ENCODE data around the gene MAGEB5.
"Not testable (repeated sequence)": the region's sequence is repeated elsewhere in the genome, so short reads cannot be mapped to it uniquely, and the experiment has no call there.

MAGEB5 gene, protein sequence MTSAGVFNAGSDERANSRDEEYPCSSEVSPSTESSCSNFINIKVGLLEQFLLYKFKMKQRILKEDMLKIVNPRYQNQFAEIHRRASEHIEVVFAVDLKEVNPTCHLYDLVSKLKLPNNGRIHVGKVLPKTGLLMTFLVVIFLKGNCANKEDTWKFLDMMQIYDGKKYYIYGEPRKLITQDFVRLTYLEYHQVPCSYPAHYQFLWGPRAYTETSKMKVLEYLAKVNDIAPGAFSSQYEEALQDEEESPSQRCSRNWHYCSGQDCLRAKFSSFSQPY

GRCh38 chrX:26215869-26216268 is at the start of gene MAGEB5:
Gene MAGEB5 (plus strand): TSS chrX:26216169. CDS start chrX:26217302, 1,133 bp downstream.
- DNase-seq (ENCODE audit: low read depth) = no peak

GRCh38 chrX:26192204-26192603 is 23.8 kb upstream of the MAGEB5 start, which contains the start of gene MAGEB6:
Gene MAGEB6 (plus strand): TSS chrX:26192440. CDS start chrX:26193847, 1,407 bp downstream.
- no peak for DNase-seq (ENCODE audit: low read depth)

GRCh38 chrX:26203561-26203960 is 12.4 kb upstream of the MAGEB5 start:
- DNase-seq (ENCODE audit: low read depth) = no peak

DNA sequence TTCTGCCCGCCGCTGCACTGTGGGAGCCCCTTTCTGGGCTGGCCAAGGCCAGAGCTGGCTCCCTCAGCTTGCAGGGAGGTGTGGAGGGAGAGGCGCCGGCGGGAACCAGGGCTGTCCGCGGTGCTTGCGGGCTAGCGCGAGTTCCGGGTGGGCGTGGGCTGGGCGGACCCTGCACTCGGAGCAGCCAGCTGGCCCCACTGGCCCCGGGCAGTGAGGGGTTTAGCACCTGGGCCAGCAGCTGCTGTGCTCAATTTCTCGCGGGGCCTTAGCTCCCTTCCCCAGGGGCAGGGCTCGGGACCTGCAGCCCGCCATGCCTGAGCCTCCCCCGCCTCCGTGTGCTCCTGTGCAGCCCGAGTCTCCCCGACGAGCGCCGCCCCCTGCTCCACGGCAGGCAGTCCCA is 11.3 kb upstream of the MAGEB5 start:
- DNase-seq (ENCODE audit: low read depth) = not testable (repeated sequence)

- no peak for DNase-seq (ENCODE audit: low read depth)
Observed at GRCh38 chrX:26208012-26208411, 8.0 kb upstream of the MAGEB5 start.

DNA sequence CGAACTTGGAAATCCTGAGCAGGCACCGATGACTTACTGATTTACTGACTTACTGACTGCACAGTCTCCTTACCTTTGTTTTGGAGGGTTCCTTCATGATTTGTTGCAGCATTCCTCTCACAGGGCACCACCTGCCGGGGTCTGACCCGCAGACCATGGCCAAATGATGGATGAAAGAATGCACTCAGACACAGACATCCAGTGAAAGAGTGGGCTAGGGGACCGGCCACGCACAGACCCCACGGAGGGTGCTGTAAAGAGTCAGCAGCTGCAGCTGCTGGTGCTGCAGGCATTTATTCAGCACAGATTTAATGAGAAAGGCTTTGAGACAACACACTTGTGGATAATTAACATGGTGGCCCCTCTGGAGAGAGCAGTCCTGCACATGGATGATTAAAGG is 3.4 kb downstream of the MAGEB5 start:
- no peak for DNase-seq (ENCODE audit: low read depth)

GRCh38 chrX:26234177-26234576 is 18.2 kb downstream of the MAGEB5 start:
- no peak for DNase-seq (ENCODE audit: low read depth)

DNA sequence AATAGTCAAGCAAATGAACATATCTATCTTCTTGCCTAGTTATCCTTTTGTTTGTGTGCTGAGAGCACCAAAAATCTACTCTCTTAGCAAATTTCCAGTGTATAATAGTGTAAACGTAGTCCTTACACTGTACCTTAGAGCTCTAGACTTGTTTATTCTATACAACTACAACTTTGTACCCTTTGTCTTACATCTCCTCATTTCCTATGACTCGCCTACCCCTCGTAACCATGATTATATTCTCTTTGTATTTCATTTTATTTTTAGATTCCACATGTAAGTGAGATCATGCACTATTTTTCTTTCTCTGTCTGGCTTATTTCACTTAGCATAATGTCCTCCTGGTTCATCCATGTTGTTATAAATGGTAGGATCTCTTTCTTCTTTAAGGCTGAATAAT is 37.6 kb downstream of the MAGEB5 start:
- no peak for DNase-seq (ENCODE audit: low read depth)

GRCh38 chrX:26254436-26254835 is 38.5 kb downstream of the MAGEB5 start:
- no peak for DNase-seq (ENCODE audit: low read depth)

DNA sequence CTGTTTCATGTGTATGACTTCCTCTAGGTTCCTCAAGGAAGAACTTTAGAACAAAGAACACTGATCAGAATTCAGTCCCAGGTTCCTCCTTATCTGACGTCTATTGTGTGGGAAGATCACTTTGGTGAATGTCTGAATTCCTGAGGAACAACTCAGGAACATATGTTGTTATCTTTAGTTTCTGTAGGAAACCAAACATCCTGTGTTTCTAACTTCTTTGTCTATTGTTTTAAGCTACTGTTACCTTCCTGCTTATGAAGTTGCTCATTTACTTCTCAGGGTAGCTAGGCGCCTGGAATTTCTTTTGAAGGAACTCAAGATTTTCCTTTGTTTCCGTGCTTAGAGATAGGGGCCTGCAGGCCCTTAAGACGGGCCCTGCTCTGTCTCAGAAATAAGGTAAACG is 46.2 kb downstream of the MAGEB5 start:
- DNase-seq (ENCODE audit: low read depth) = no peak
